Body of pancreas (tissue), 4 donors: ENCODE data around the gene CAMTA1. TPM values are rescaled to one million over a fixed set of nuclear protein-coding genes. Genes with fewer than 3 reads are reported as not detected.

Experiments
- ATAC-seq: fragments of 150-250 bp; one replicate; pipeline ENCODE4 v1.9.1; 2016
- DNase-seq, 4 donors: peaks; one replicate each; pipeline ENCODE4 v3.0.0-alpha.2; 2019
- H3K27ac ChIP-seq, 4 donors: fragments of 200-600 bp; sonication (generic); 1 replicate in 3 of 4; 2 replicates in 1 of 4; pipeline versions ENCODE4 v1.5.1 to v1.6.1; 2016 to 2019; ENCODE audit warnings: mild to moderate bottlenecking in 1 of 4, mixed read lengths in 1 of 4, moderate library complexity in 1 of 4
- H3K27me3 ChIP-seq, 2 donors: fragments of 200-600 bp; sonication (generic); one replicate each; pipeline ENCODE4 v1.6.0; 2016; ENCODE audit warnings: mild to moderate bottlenecking in 1 of 2
- H3K36me3 ChIP-seq, 2 donors: fragments of 200-600 bp; sonication (generic); replicated peaks in 1 of 2; 2 replicates each; pipeline ENCODE4 v1.5.1; 2016; ENCODE audit warnings: low read depth in 2 of 2; ENCODE audit not compliant: insufficient read depth in 1 of 2
- H3K4me1 ChIP-seq: fragments of 200-600 bp; sonication (generic); one replicate; pipeline ENCODE4 v1.6.0; 2016
- H3K4me3 ChIP-seq, 2 donors: fragments of 200-600 bp; sonication (generic); 1 replicate in 1 of 2; 2 replicates in 1 of 2; pipeline ENCODE4 v1.5.1; 2016 to 2019
- H3K9me3 ChIP-seq, 3 donors: fragments of 200-600 bp; sonication (generic); 1 replicate in 2 of 3; 2 replicates in 1 of 3; pipeline ENCODE4 v1.5.1; 2016
- CTCF ChIP-seq, 7 experiments: fragments of 450-650 bp in 4 of 7; fragments of 200-600 bp in 3 of 7; sonication (generic) in 3 of 7; IDR thresholded peaks; one replicate each; pipeline ENCODE4 v1.5.1; 2016 to 2019; ENCODE audit warnings: antibody characterized with exemption in 7 of 7
- POLR2A ChIP-seq, 3 donors: fragments of 450-650 bp; IDR thresholded peaks; one replicate each; pipeline ENCODE4 v1.6.1; 2016; ENCODE audit warnings: antibody characterized with exemption in 3 of 3, mild to moderate bottlenecking in 2 of 3
- WGBS, 2 donors: methylation state at CpG; one replicate each; pipeline ENCODE4 v1.1.5; 2017; 5-methylcytosine and 5-hydroxymethylcytosine counted together
- intact Hi-C: fragments of 100-400 bp; cut with DNase I; formaldehyde crosslinking; loops from one replicate; pipeline ENCODE4 v1.15.1; 2023
- total RNA-seq, 2 donors: library from RNA; depleted of rRNA; stranded (reverse); fragments of >200 nt; gene quantifications; one replicate each; pipeline ENCODE4 v1.1.0, GENCODE V29; 2016

The CAMTA1 gene
- total RNA-seq, 2 donors from 2014 or later = 36.3 to 59.7 TPM

- Histone ChIP-seq H3K4me3 (no peak overlapping the region), H3K27me3 (no peaks in the 10 kb centered on the region), H3K36me3 (no peaks in the 10 kb centered on the region), H3K9me3 (no peaks in the 10 kb centered on the region), H3K4me1 (no peaks in the 10 kb centered on the region), H3K27ac (no peak overlapping the region)
- DNase-seq (no peak), ATAC-seq (no peak)
- 64% methylated on average over 10 of the region's 10 CpGs for WGBS, 2 donors
- intact Hi-C loops = no loop called here
- TF ChIP-seq CTCF (IDR thresholded peaks at IDR 0.05) = no peak
- no peak for TF ChIP-seq POLR2A (IDR thresholded peaks at IDR 0.05)
Measured at GRCh38 chr1:7501084-7501491, 715.8 kb downstream of the CAMTA1 start.

GRCh38 chr1:7501723-7502603, 716.7 kb downstream of the CAMTA1 start:
- 60 to 67% methylated on average over 9 to 15 of the region's 15 CpGs for WGBS, 2 donors
- Histone ChIP-seq H3K9me3 (no peaks in the 10 kb centered on the region), H3K4me1 (no peaks in the 10 kb centered on the region), H3K27me3 (no peaks in the 10 kb centered on the region), H3K27ac (no peak overlapping the region), H3K36me3 (no peaks in the 10 kb centered on the region), H3K4me3 (no peak overlapping the region)
- ATAC-seq (no peak), DNase-seq (no peak)
- intact Hi-C loops = no loop called here
- no peak for TF ChIP-seq CTCF (IDR thresholded peaks at IDR 0.05)
- no peak for TF ChIP-seq POLR2A (IDR thresholded peaks at IDR 0.05)

GRCh38 chr1:7503691-7504437, 718.6 kb downstream of the CAMTA1 start:
- intact Hi-C loops = no loop called here
- no peaks in the 10 kb centered on the region for H3K9me3 ChIP-seq
- no peak for TF ChIP-seq POLR2A (IDR thresholded peaks at IDR 0.05)
- DNase-seq (no peak), ATAC-seq (no peak)
- H3K36me3 ChIP-seq = no peaks in the 10 kb centered on the region
- no peaks in the 10 kb centered on the region for H3K27me3 ChIP-seq
- no peak overlapping the region for H3K27ac ChIP-seq
- H3K4me1 ChIP-seq = no peaks in the 10 kb centered on the region
- 75 to 79% methylated on average over 9 to 13 of the region's 18 CpGs for WGBS, 2 donors
- no peak overlapping the region for H3K4me3 ChIP-seq

GRCh38 chr1:7504438-7504720, 719.1 kb downstream of the CAMTA1 start:
- intact Hi-C loops = no loop called here

More at GRCh38 chr1:7504438-7504720, 719.1 kb downstream of the CAMTA1 start:
- Histone ChIP-seq H3K4me1 (no peaks in the 10 kb centered on the region), H3K9me3 (no peaks in the 10 kb centered on the region), H3K27ac (no peak overlapping the region), H3K4me3 (no peak overlapping the region), H3K27me3 (no peaks in the 10 kb centered on the region), H3K36me3 (no peaks in the 10 kb centered on the region)
- DNase-seq (no peak), ATAC-seq (no peak)
- WGBS, 2 donors = 84 to 86% methylated on average over 2 of the region's 2 CpGs
- TF ChIP-seq CTCF (IDR thresholded peaks at IDR 0.05) = no peak
